Testis (tissue), 3 donors: ENCODE results near the gene KIF9. TPM values are rescaled to one million over a fixed set of nuclear protein-coding genes. Genes with fewer than 3 reads are reported as not detected.
"Not testable (repeated sequence)": the region's sequence is repeated elsewhere in the genome, so short reads cannot be mapped to it uniquely, and the experiment has no call there.

Source experiments
- DNase-seq: peaks from one replicate; pipeline ENCODE4 v3.0.0-alpha.2; 2019
- H3K27ac ChIP-seq, 2 donors: fragments of 200-600 bp; sonication (generic); one replicate each; pipeline ENCODE4 v1.5.1; 2019
- H3K27me3 ChIP-seq: fragments of 200-600 bp; sonication (generic); one replicate; pipeline ENCODE4 v1.5.1; 2019
- H3K36me3 ChIP-seq: fragments of 200-600 bp; sonication (generic); one replicate; pipeline ENCODE4 v1.5.1; 2017; ENCODE audit warnings: low read depth; ENCODE audit errors: missing control alignments
- H3K4me1 ChIP-seq: fragments of 200-600 bp; sonication (generic); one replicate; pipeline ENCODE4 v1.5.1; 2019
- H3K4me3 ChIP-seq, 2 donors: fragments of 200-600 bp; sonication (generic); one replicate each; pipeline ENCODE4 v1.5.1; 2017 to 2019
- H3K9me3 ChIP-seq: fragments of 200-600 bp; sonication (generic); one replicate; pipeline ENCODE4 v1.5.1; 2017
- CTCF ChIP-seq, 3 experiments: fragments of 450-650 bp in 2 of 3; fragments of 200-600 bp in 1 of 3; sonication (generic) in 1 of 3; IDR thresholded peaks; one replicate each; pipeline ENCODE4 v1.5.1; 2016 to 2019; ENCODE audit warnings: antibody characterized with exemption in 3 of 3, mild to moderate bottlenecking in 2 of 3, moderate library complexity in 1 of 3
- POLR2A ChIP-seq: fragments of 450-650 bp; IDR thresholded peaks from one replicate; pipeline ENCODE4 v1.6.1; 2017; ENCODE audit warnings: antibody characterized with exemption, mild to moderate bottlenecking, moderate library complexity
- WGBS, 2 donors: methylation state at CpG; one replicate each; pipeline ENCODE4 v1.1.5; 2018; 5-methylcytosine and 5-hydroxymethylcytosine counted together
- intact Hi-C: fragments of 100-400 bp; cut with DNase I; formaldehyde crosslinking; loops from one replicate; pipeline ENCODE4 v1.15.1; 2023; ENCODE audit warnings: low total_unique reads
- polyA plus RNA-seq: library from polyadenylated mRNA; stranded (reverse); fragments of 350-450 nt; fragmentation: Illumina TruSeq; extraction: RNeasy Lipid Tissue Mini Kit (QIAGEN cat#74804); gene quantifications from one replicate; pipeline ENCODE4 v1.2.3, GENCODE V29; 2014; ENCODE audit warnings: low read depth, low replicate concordance; ENCODE audit not compliant: insufficient read depth
- total RNA-seq, 2 donors: library from RNA; depleted of rRNA; stranded (reverse); fragments of >200 nt; gene quantifications; one replicate each; pipeline ENCODE4 v1.2.3, GENCODE V29; 2016

Gene KIF9
- total and polyA plus RNA-seq, 3 donors from 2014 or later: 37.2 to 115 (median 53.0) TPM

DNA sequence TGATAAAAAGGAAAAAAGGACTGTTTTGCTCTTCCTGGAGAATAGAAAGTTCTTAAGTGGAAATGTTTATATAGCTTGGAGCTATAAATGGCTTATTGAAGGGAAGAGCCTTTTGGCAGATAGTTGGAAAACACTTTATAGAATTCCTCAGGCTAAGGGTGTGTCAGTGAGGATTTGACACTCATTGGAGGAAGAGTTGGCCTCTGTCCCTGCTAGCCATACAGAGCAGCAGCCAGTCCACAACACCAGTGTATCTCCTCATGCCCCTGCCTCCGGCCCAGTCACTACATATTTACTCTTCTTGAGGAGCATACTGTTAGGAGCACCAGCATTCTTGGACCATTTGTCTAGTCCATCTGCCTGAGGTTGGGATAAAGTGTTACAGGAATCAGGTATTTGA is 36.3 kb upstream of the KIF9 start:
- H3K4me3 ChIP-seq: no peak overlapping the region
- 67 to 80% methylated on average over 1 of the region's 1 CpG for WGBS, 2 donors
- intact Hi-C loops: no loop called here

GRCh38 chr3:47316151-47316550 is 33.6 kb upstream of the KIF9 start:
- H3K4me1 ChIP-seq, H3K27ac ChIP-seq, H3K36me3 ChIP-seq, DNase-seq, H3K9me3 ChIP-seq, H3K27me3 ChIP-seq, H3K4me3 ChIP-seq, intact Hi-C loops: not testable (repeated sequence)
- 86 to 91% methylated on average over 1 of the region's 1 CpG for WGBS, 2 donors

More for the DNA sequence above, 36.3 kb upstream of the KIF9 start:
- TF ChIP-seq POLR2A: no peak
- TF ChIP-seq CTCF (IDR thresholded peaks at IDR 0.05): no peak
- Histone ChIP-seq H3K4me1 (peaks cover 10% of the 10 kb centered on the region), H3K27ac (no peak overlapping the region), H3K36me3 (no peaks in the 10 kb centered on the region), H3K27me3 (no peaks in the 10 kb centered on the region), H3K9me3 (no peaks in the 10 kb centered on the region)
- DNase-seq: no peak

DNA sequence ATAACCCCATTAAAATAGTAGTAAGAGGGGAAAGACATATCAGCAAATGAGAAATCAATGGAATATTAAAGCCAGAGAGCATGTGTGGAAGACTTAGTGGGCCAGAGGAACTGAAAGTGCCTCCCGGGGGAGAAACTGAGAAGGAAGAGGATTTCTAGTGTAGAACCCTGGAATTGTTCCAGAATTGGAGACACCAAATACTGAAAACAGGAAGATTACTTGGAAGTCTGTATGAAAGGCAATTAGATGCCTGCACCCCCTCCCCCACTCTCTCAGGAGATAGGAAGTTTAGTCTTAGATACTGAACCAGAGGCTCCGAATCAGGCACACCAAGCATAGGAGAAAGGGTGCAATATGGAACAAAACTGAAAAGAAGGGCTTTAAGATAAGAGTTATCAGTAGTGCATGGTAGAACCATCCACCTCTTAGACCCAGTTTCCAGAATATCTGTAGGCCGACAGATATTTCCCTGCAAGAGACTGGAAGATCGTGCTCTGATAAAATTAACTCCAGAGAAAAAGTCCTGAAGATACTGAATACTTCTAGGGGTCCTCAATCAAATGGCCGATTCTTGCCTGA is 32.6 kb upstream of the KIF9 start:
- WGBS, 2 donors: 67 to 70% methylated on average over 5 of the region's 5 CpGs
- H3K27ac ChIP-seq: no peak overlapping the region

DNA sequence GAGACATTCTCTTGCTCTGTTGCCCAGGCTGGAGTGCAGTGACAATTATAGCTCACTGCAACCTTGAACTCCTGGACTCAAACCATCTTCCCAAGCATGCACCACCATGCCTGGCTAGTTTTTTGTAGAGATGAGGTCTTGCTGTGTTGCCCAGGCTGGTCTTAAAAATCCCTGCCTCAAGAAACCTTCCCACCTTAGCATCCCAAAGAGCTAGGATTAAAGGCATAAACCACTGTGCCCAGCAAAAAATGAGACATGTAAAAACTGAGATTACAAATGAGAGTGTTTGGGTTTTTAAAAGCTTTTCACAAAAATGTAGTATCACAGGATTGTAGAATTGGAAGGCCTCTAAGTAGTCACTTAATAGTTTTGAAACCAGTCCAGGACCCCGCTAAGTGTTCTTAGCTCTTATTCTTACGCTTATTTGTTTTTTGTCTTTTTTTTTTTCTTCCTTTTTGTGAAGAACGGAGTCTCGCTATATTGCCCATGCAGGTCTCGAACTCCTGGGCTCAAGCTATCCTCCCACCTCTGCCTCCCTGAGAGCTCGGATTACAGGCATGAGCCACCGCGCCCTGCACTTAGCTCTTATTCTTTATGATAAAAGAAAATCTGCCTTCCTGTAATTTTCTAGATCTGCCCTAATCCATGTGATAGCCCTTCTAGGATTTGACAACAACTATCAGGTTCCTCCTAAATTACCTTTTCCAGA is 31.6 kb upstream of the KIF9 start:
- H3K4me3 ChIP-seq: no peak overlapping the region
- no peak overlapping the region for H3K27ac ChIP-seq
- H3K36me3 ChIP-seq: no peaks in the 10 kb centered on the region
- no peak for TF ChIP-seq POLR2A
- no peak for TF ChIP-seq CTCF (IDR thresholded peaks at IDR 0.05)
- DNase-seq: no peak
- no peaks in the 10 kb centered on the region for H3K27me3 ChIP-seq
- H3K4me1 ChIP-seq: peaks cover 10% of the 10 kb centered on the region
- H3K9me3 ChIP-seq: no peaks in the 10 kb centered on the region
- 81 to 86% methylated on average over 8 of the region's 8 CpGs for WGBS, 2 donors
- intact Hi-C loops: no loop called here

More for the DNA sequence above, 32.6 kb upstream of the KIF9 start:
- H3K36me3 ChIP-seq: no peaks in the 10 kb centered on the region
- H3K9me3 ChIP-seq: no peaks in the 10 kb centered on the region
- peaks cover 10% of the 10 kb centered on the region for H3K4me1 ChIP-seq
- peak; percentile 43 for DNase-seq
- TF ChIP-seq CTCF (IDR thresholded peaks at IDR 0.05) (no peak), POLR2A (no peak)
- H3K27me3 ChIP-seq: no peaks in the 10 kb centered on the region
- intact Hi-C loops: no loop called here
- no peak overlapping the region for H3K4me3 ChIP-seq

- no peaks in the 10 kb centered on the region for H3K9me3 ChIP-seq
- WGBS, 2 donors: 95% methylated on average over 1 of the region's 1 CpG
- TF ChIP-seq POLR2A (no peak), CTCF (IDR thresholded peaks at IDR 0.05) (no peak)
- H3K27me3 ChIP-seq: no peaks in the 10 kb centered on the region
- intact Hi-C loops: no loop called here
- DNase-seq: no peak
- H3K36me3 ChIP-seq: no peaks in the 10 kb centered on the region
- no peak overlapping the region for H3K4me3 ChIP-seq
- H3K4me1 ChIP-seq: peaks cover 10% of the 10 kb centered on the region
- no peak overlapping the region for H3K27ac ChIP-seq
Observed at GRCh38 chr3:47313341-47314055, 30.9 kb upstream of the KIF9 start.
